Measurements from ENCODE around the gene RTF1.

The RTF1 gene

DNA sequence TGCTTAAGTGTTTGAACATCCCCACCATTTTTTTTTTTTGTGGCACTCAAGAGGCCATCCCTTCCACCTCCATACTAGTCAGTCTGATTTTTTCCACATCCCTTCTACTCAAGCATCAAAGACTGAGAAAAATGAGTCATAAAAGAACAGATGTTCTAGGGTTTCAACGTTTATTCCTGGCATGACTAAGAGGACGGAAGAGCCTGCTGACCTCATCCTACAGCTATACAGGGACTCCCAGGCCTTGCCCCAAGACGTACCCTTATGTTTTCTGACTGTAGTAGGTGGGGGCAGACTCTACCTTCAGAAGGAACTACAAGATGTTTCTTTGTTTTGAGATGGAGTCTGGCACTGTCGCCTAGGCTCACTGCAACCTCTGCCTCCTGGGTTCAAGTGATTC is 73.5 kb downstream of the RTF1 start:
- DNase-seq: no peak

DNA sequence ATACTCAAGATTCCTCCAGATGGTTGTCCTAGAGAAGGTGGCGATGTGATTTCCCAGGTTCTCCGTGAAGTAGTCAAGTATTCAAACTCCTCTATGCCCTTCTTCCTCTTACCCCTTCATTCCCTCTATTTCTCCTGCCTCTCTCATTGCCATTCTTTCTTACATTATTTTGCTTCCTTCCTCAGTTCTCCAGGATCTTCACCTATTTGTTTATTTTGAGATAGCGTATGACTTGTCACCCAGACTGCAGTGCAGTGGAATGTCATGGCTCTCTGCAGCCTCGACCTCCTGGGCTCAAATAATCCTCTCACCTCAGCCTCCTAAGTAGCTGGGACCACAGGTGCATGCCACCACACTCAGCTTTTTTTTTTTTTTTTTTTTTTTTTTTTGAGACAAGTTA is 75.0 kb downstream of the RTF1 start:
- no peak for DNase-seq

DNA sequence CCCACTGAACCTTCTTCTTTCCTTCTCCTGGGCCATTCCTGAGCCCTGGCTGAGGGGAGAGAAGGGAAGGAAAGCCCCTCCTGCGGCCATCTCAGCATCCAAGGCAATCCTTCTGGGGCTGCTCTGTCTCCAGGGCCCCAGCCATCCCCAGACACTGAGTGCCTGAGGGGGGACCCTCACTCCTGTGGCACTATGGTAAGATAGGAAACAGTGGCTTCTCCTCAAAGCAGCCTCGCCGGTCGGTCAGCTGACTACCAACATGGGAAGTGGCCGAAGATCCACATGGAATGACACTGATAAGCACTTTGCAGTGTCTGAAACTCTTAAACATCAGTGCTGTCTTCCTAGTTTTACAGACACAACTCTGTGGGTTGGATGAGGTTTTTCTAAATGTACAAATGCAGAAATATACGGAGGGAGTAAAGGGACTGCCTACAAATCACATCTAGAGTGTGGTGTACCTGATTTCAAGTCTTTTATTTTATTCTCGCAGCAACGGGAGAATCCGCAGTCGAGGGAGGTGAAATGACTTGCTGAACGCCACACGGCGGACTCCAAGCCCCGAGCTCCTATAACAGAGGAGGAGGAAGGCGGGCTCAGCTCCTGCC is 75.8 kb downstream of the RTF1 start:
- DNase-seq: no peak

DNA sequence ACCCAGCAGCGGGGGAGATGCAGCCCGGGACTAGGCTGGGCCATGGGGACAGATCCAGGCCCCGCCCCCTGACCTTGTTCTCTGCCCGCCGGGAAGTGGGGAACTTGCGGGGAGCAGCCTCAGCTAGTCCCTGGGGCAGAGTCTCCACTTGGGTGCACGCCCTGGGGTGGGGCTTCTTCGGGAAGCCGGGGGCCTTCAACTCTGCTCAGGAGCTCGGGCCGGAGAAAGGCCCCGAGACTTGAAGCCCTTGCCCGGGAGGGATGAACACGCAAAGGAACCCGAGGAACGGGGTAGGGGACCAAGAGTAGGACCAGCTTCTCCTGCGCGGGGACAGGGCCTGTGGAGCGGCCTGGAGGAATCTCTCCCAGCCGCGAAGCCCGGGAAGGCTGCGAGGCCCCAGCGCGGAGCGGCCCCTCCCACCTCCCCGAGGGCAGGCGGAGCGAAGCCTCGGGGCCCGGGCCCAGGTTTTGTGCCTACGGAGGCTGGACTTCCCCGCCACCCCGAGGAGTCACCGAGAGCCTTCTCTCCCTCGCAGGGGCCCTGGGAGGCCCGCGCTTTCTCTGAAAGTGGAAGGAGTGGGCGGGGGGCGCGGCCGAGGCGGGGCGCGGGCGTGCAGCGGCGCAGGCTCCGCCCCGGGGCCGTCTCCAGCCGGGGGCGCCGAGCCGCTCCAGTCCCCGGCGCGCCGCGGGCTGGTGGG is 76.5 kb downstream of the RTF1 start, which contains the start of gene ITPKA:
TSS of gene ITPKA (plus strand) at position 670 of the 697 bp plus-strand sequence. CDS start 54 bp downstream, outside the sequence.
- DNase-seq: no peak

GRCh38 chr15:41493902-41494189 is 77.0 kb downstream of the RTF1 start:
- no peak for DNase-seq

DNA sequence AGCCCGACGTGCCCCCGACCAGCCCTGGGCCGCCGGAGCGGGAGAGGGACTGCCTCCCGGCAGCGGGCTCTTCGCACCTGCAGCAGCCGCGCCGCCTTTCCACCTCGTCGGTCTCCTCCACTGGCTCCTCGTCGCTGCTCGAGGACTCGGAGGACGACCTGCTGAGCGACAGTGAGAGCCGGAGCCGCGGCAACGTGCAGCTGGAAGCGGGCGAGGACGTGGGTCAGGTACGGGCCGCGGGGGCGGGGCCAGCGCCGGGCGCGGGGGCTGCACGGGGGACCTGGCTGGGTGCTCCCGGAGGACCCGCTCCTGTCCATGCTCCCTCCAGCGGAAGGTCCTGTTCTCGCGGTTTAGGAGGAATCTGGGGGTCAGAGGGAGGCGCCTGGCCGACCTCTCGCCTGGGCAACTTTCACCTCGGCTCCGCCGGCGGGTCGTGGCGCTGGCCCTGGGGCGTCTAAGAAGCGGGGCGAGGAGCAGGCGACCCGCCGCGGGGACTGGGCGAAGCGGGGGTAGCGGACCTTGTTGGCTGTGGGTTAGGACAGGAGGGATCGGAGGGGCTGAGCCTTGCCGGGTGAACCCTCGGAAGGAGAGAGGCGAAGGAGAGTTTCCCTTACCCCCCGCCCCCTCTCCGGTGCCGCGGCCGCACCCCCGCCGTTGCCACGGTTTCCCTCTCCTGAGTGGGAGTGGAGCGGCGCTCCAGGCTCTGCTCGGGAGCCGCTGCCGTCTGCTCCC is 77.5 kb downstream of the RTF1 start:
- DNase-seq: no peak

GRCh38 chr15:41494922-41495735 is 78.2 kb downstream of the RTF1 start:
- DNase-seq: no peak

GRCh38 chr15:41495736-41496599 is 79.1 kb downstream of the RTF1 start:
- DNase-seq: no peak

DNA sequence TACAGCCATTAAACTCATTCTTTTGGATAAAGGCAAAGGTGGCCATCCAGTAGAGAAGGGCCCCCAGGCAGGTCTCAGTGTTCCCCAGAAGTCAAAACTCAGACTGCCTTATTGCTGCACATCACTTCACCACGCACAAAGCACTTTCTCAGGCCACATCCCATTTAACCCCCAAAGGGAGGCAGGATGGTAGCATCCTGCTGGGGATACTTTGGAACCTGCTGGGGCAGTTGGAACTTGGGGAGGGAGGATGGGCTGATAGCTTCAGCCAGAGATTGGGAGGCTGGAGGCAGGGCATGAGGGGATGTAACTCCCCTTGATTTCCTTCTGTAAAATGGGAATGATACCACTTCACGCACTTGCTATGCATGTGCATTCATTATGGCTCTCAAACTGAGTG is 81.8 kb downstream of the RTF1 start:
- DNase-seq: no peak

DNA sequence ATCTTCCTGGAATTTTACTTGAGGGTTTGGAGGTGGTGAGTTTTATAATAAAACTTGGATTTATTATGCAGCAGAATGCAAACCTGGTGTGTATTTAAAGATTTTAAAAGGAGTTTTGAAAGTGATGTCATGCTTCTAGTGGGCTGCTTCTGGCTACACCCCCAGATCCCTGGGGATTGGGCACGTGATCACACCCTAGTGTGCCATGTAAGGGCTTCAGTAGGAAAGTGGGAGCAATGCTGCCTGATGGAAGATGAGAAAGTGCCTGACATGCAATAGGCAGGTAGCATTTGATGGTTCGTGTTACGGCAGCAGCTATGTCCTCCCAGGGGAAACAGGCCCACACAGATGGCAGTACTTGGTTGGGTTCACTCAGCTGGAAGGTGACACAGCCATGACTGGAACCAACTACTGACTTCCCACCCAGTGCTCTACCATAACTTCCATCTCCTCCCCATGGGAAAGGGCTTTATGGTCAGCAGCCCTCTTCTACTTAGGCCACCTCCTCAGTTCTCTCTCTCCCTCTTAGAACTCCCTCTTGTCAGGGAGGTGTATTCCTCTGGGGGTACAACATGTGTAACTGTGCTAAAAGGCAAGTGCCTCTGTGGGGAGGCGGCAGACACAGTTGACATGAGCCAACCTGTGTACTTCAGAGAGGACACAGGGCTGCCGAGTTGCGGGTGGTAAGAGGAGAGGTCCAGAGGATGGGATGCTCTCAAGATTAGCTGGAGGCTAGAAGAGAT is 82.4 kb downstream of the RTF1 start:
- DNase-seq: no peak

DNA sequence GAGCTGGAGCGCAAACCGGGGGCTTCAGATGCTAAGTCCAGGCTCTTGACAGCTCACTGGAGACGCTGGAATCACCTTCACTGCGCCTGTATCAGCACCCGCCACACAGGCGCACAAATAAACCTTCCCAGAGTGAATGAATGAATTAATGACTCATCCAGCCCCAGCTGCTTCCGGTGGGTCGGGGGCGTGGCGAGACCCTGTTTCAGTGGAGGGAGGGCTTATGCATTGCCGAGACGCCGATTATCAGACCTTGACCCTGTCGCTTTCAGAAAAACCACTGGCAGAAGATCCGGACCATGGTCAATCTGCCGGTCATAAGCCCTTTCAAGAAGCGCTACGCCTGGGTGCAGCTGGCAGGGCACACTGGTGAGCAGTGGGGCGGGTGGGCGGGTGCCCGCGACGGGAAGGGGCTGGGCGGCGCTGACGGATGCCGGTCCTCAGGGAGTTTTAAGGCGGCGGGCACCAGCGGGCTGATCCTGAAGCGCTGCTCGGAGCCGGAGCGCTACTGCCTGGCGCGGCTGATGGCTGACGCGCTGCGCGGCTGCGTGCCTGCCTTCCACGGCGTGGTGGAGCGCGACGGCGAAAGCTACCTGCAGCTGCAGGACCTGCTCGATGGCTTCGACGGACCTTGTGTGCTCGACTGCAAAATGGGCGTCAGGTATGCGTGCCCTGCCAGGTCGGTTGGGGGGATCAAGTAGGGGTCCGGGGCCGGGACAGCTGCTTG is 84.5 kb downstream of the RTF1 start:
- DNase-seq: no peak

GRCh38 chr15:41501931-41502794 is 85.3 kb downstream of the RTF1 start:
- no peak for DNase-seq

- DNase-seq: no peak
These were observed 86.1 kb downstream of the RTF1 start for GRCh38 chr15:41502795-41503668.

DNA sequence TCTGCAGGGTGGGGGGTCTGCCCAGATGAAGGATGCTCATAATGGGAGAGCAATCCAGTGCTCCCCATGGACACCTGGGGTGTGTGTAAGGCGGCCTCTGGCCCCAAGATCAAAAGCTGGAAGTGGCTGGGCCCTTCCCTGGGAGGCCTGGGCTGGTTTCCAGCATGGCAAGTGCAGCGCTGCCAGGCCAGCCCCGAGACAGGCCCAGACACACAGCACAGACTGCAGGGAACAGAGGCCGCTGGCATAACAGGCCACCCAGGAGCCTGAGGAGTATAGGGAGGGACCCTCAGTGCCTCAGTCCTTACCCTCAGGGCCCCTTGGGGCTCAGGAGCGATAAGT is 86.7 kb downstream of the RTF1 start:
- no peak for DNase-seq

DNA sequence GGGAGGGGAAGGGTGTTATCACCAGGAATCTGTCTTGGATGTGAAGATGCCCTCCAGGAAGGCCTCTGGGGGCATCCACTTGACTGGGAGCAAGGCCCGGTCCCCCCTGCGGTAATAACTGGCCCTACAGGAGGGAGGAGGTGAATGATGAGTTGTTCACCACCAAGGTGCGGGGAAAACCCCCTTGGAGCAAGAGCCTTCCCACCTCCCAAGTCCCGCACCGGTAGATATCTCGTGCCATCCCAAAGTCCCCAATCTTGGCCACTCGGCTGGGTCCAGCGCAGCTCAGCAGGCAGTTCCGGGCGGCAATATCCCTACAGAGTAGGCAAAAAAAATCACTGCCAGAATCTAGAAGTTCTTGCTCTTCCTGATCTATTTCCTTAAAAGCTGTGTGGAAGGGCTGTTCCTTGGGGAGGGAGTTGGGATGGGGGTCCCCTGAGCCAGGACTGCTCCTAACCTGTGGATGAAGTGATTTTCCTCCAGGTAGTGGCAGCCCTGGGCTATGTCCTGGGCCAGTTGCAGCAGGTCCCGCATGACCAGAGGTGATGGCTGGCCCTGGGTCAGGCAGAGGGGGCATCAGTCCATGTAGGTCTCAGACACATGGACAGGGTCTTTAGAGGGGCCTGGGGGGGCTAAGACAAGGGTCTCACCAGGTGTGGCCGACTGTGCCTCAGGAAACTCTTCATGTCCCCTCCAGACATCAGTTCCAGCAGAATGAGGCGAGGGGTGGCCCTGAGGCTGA is 88.0 kb downstream of the RTF1 start:
- no peak for DNase-seq

DNA sequence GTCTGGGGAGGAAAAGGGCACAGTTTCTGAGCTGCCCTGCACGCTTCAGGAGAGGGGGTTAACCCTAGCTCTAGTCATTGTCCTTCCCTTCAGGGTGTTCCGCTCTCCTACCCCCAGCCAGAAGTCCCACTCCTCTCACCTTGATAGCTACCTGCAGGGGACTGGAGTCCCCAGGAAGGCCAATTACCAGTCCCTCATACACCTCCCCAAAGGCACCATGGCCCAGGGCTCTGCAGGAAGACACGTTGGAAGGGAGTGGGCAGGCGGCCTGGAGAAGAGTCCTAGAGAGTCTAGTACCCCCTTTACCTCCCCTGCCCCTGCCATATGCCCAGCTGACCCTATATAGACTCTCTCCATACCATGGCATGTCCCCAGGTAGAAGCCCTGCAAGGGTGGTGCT is 88.9 kb downstream of the RTF1 start:
- no peak for DNase-seq

DNA sequence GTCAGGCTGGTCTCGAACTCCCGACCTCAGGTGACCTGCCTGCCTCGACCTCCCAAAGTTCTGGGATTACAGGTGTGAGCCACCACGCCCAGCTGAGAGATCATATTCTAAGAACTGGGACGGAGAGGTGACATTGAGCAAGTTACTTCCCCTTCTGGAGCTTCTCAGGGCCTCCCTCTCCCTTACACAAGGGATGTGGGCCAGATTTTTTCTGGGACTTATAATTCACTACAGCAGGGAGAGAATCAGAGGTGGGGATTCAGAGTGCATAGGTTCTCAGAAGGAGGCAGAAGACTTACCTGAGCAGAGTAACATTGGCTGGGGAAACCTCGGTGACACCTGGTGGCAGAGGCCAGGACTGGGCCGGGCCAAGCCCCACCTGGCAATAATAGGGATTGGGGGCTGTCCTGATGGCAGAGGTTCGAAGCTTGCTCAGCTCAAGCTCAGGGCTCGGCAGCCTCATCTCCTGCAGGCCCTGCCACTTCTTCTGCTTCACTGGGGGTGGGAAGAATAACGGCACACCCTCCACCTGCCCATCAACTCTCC is 90.0 kb downstream of the RTF1 start:
- DNase-seq: no peak

DNA sequence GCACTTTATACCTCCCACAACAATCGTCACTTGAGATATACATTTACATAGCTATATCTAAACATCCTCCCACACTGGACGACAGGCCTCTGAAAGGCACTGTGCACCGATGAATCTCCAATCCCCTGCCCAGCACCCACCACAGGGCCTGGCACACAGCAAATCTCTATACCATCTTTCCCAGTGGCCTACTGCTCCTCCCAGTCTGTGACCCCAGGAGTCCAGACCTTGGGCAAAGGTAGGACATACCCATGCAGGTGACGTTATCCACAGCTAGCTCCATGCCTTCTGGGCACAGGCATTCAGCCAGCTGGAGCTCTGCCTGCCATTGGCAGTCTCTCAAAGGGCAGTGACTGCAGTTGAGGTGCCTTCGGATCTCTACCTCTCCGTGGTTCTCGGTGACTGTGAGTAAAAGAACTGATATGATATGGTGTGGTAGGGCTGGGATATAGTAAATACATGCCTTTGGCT is 91.0 kb downstream of the RTF1 start:
- DNase-seq: no peak

Measured in NCI-H2107 (cell line).